Left ventricle myocardium inferior (tissue), 1 donor: Measurements from ENCODE around the gene HCRT. TPM values are rescaled to one million over a fixed set of nuclear protein-coding genes. Genes with fewer than 3 reads are reported as not detected.
"Not testable (repeated sequence)": the region's sequence is repeated elsewhere in the genome, so short reads cannot be mapped to it uniquely, and the experiment has no call there.

Experiments
- DNase-seq: peaks from one replicate; pipeline ENCODE4 v3.0.0-alpha.2; 2020
- H3K27ac ChIP-seq: fragments of 200-600 bp; replicated peaks from 2 replicates; pipeline ENCODE4 v1.8.0; 2021
- H3K27me3 ChIP-seq: fragments of 200-600 bp; 2 replicates; pipeline ENCODE4 v1.8.0; 2021; ENCODE audit warnings: low read depth
- H3K36me3 ChIP-seq: fragments of 200-600 bp; 2 replicates; pipeline ENCODE4 v1.8.0; 2021
- H3K4me1 ChIP-seq: fragments of 200-600 bp; 2 replicates; pipeline ENCODE4 v1.8.0; 2021
- H3K4me3 ChIP-seq: fragments of 200-600 bp; 2 replicates; pipeline ENCODE4 v1.8.0; 2021; ENCODE audit warnings: mild to moderate bottlenecking, moderate library complexity
- H3K9me3 ChIP-seq: fragments of 200-600 bp; replicated peaks from 2 replicates; pipeline ENCODE4 v1.8.0; 2021
- intact Hi-C: fragments of 100-400 bp; cut with micrococcal nuclease; formaldehyde crosslinking; loops from one replicate; pipeline ENCODE4 v1.11.0; 2022
- total RNA-seq: library from RNA; stranded (reverse); fragmentation: NEBNext Ultra II Directional; extraction: Animal tissue kit (Norgen Biotek cat#: 25700); gene quantifications from one replicate; pipeline ENCODE4 v1.2.1, GENCODE V29; 2021
- TF ChIP-seq, protein P1 (sequence below): fragments of 200-600 bp; IDR thresholded peaks from 2 replicates; pipeline ENCODE4 v1.8.0; 2021; ENCODE audit warnings: antibody characterized with exemption, mild to moderate bottlenecking, borderline replicate concordance
- donor health status: DM: no; HTN: yes; CAD: no; lungs with severe emphysema.

The HCRT gene
- total RNA-seq, 1 donor from 2014 or later = not detected

DNA sequence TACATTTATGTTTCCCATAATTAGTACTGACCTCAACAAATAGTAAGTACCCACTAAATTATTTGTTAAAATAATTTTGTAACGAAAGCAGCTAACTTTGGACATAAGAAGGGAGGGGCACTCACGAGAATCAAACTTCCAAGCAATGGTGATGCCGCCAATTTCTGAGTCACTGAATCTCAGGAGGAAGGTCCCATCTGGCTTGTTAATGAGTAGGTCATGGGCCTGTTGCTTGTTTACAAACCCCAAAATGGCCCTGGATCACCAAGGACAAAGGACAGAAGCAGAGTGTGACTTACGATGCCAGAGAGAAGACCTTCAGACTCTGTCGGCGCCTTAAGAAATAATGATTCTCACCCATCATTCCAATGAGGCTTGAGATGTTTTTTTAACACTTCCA lies 24.8 kb upstream of the HCRT start:
- no peak for DNase-seq
- H3K27ac ChIP-seq = peak overlapping the region; percentile 68
- intact Hi-C loops = no loop called here

GRCh38 chr17:42206153-42206612 lies 20.9 kb upstream of the HCRT start:
- H3K27ac ChIP-seq, DNase-seq, H3K27me3 ChIP-seq, H3K9me3 ChIP-seq, H3K4me3 ChIP-seq, intact Hi-C loops: not testable (repeated sequence)
- Histone ChIP-seq H3K4me1 (peaks cover 12% of the 10 kb centered on the region), H3K36me3 (peaks cover 99% of the 10 kb centered on the region)

More for the DNA sequence above, 24.8 kb upstream of the HCRT start:
- peaks cover 93% of the 10 kb centered on the region for H3K36me3 ChIP-seq
- no peak overlapping the region for H3K4me3 ChIP-seq
- no peaks in the 10 kb centered on the region for H3K9me3 ChIP-seq
- no peaks in the 10 kb centered on the region for H3K27me3 ChIP-seq
- TF ChIP-seq, protein P1, sequence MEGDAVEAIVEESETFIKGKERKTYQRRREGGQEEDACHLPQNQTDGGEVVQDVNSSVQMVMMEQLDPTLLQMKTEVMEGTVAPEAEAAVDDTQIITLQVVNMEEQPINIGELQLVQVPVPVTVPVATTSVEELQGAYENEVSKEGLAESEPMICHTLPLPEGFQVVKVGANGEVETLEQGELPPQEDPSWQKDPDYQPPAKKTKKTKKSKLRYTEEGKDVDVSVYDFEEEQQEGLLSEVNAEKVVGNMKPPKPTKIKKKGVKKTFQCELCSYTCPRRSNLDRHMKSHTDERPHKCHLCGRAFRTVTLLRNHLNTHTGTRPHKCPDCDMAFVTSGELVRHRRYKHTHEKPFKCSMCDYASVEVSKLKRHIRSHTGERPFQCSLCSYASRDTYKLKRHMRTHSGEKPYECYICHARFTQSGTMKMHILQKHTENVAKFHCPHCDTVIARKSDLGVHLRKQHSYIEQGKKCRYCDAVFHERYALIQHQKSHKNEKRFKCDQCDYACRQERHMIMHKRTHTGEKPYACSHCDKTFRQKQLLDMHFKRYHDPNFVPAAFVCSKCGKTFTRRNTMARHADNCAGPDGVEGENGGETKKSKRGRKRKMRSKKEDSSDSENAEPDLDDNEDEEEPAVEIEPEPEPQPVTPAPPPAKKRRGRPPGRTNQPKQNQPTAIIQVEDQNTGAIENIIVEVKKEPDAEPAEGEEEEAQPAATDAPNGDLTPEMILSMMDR = no peak
- H3K4me1 ChIP-seq = peaks cover 5% of the 10 kb centered on the region

- H3K27ac ChIP-seq = no peak overlapping the region
- H3K36me3 ChIP-seq = peaks cover 77% of the 10 kb centered on the region
- H3K4me3 ChIP-seq = no peak overlapping the region
- no peak for DNase-seq
- intact Hi-C loops = no loop called here
- peaks cover 19% of the 10 kb centered on the region for H3K4me1 ChIP-seq
- no peaks in the 10 kb centered on the region for H3K9me3 ChIP-seq
- no peaks in the 10 kb centered on the region for H3K27me3 ChIP-seq
- TF ChIP-seq, protein P1 = no peak
These were observed 18.1 kb upstream of the HCRT start for GRCh38 chr17:42203354-42203753.

DNA sequence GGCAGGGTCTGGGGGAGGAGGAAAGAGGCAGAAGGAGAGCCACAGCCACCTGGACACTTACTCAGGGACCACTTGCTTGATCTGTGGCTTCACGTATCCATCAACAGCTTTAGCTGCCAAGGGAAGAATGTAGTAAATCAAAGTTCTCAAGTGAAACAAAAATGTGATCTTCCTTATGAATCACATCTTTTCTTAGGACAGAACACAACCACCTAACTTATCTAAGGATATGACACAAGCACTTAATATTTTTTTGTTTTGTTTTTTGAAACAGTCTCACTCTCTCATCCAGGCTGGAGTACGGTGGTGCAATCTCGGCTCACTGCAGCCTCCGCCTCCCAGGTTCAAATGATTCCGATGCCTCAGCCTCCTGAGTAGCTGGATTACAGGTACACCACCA lies 17.4 kb upstream of the HCRT start:
- no peak for DNase-seq
- TF ChIP-seq, protein P1 = no peak
- intact Hi-C loops = no loop called here
- Histone ChIP-seq H3K4me1 (peaks cover 19% of the 10 kb centered on the region), H3K36me3 (peaks cover 70% of the 10 kb centered on the region), H3K27me3 (no peaks in the 10 kb centered on the region), H3K4me3 (no peak overlapping the region), H3K9me3 (no peaks in the 10 kb centered on the region), H3K27ac (no peak overlapping the region)

- no peak for DNase-seq
- TF ChIP-seq, protein P1 = no peak
- no peaks in the 10 kb centered on the region for H3K9me3 ChIP-seq
- H3K27me3 ChIP-seq = no peaks in the 10 kb centered on the region
- no peak overlapping the region for H3K27ac ChIP-seq
- intact Hi-C loops = no loop called here
- peaks cover 66% of the 10 kb centered on the region for H3K36me3 ChIP-seq
- H3K4me3 ChIP-seq = no peak overlapping the region
- peaks cover 19% of the 10 kb centered on the region for H3K4me1 ChIP-seq
These were observed 16.9 kb upstream of the HCRT start for GRCh38 chr17:42202159-42202558.

- H3K36me3 ChIP-seq = peaks cover 58% of the 10 kb centered on the region
- no peaks in the 10 kb centered on the region for H3K9me3 ChIP-seq
- H3K27ac ChIP-seq = peak overlapping the region; percentile 66
These were observed 16.2 kb upstream of the HCRT start for GRCh38 chr17:42201458-42201772.

More at GRCh38 chr17:42201458-42201772, 16.2 kb upstream of the HCRT start:
- intact Hi-C loops = no loop called here
- H3K27me3 ChIP-seq = no peaks in the 10 kb centered on the region
- TF ChIP-seq, protein P1 = no peak
- H3K4me3 ChIP-seq = no peak overlapping the region
- H3K4me1 ChIP-seq = peaks cover 19% of the 10 kb centered on the region
- no peak for DNase-seq
